T-cell (primary cell): ENCODE measurements around the gene GPC5. TPM values are rescaled to one million over a fixed set of nuclear protein-coding genes. Genes with fewer than 3 reads are reported as not detected.
"Not testable (repeated sequence)": the region's sequence is repeated elsewhere in the genome, so short reads cannot be mapped to it uniquely, and the experiment has no call there.

Experiments
- ATAC-seq, 4 experiments: fragments of 200-7000 bp in 3 of 4; fragments of 150-1000 bp in 1 of 4; cut with Tn5 transposase; replicated peaks in 1 of 4; 1 replicate in 3 of 4; 2 replicates in 1 of 4; pipeline ENCODE4 v1.10.0; 2021; ENCODE audit warnings: moderate library complexity in 3 of 4, mild to moderate bottlenecking in 2 of 4, moderate number of reproducible peaks in 1 of 4
- CTCF ChIA-PET, 2 donors: fragments of 300-600 bp; sonication (Branson Sonifier 250); formaldehyde crosslinking; loops; one replicate each; lab custom pipeline; 2022; ENCODE audit warnings: antibody characterized with exemption in 2 of 2; lab: Charles Lee
- POLR2A ChIA-PET, 2 donors: fragments of 300-600 bp; sonication (Branson Sonifier 250); formaldehyde crosslinking; loops; one replicate each; lab custom pipeline; 2022; ENCODE audit warnings: antibody characterized with exemption in 2 of 2; lab: Charles Lee
- DNase-seq, 35 experiments: peaks; one replicate each; pipeline versions ENCODE4 v3.0.0 to v3.0.0-alpha.2; 2013 to 2023
- H3K27ac ChIP-seq: one replicate; pipeline ENCODE4 v1.5.1; 2013; ENCODE audit warnings: low read length
- H3K27me3 ChIP-seq, 2 experiments: replicated peaks in 1 of 2; 1 replicate in 1 of 2; 2 replicates in 1 of 2; pipeline versions ENCODE4 v1.6.1 to v1.7.0; 2013; ENCODE audit warnings: low read length in 1 of 2, mixed read lengths in 1 of 2; ENCODE audit not compliant: control insufficient read depth in 2 of 2, insufficient read depth in 2 of 2; ENCODE audit errors: extremely low read depth in 1 of 2
- H3K36me3 ChIP-seq, 2 donors: 1 replicate in 1 of 2; 2 replicates in 1 of 2; pipeline versions ENCODE4 v1.6.1 to v1.7.0; 2013; ENCODE audit warnings: low read length in 1 of 2; ENCODE audit not compliant: control insufficient read depth in 2 of 2, insufficient read depth in 1 of 2; ENCODE audit errors: extremely low read depth in 1 of 2
- H3K4me1 ChIP-seq, 2 experiments: 1 replicate in 1 of 2; 2 replicates in 1 of 2; pipeline versions ENCODE4 v1.6.1 to v1.7.0; 2013; ENCODE audit warnings: low read length in 2 of 2, mixed read lengths in 1 of 2; ENCODE audit not compliant: insufficient read depth in 2 of 2, control insufficient read depth in 1 of 2; ENCODE audit errors: extremely low read depth in 1 of 2
- H3K4me3 ChIP-seq, 2 donors: 1 replicate in 1 of 2; 2 replicates in 1 of 2; pipeline versions ENCODE4 v1.5.1 to v1.7.0; 2013; ENCODE audit warnings: mild to moderate bottlenecking in 2 of 2, low read length in 1 of 2, moderate library complexity in 1 of 2; ENCODE audit not compliant: control insufficient read depth in 1 of 2; ENCODE audit errors: extremely low read depth in 1 of 2
- H3K9me3 ChIP-seq: 2 replicates; pipeline ENCODE4 v1.7.0; 2013
- H3K27ac Mint-ChIP-seq, 2 donors: one replicate each; pipeline ENCODE4 v1.8.0; 2020 to 2021; ENCODE audit warnings: mild to moderate bottlenecking in 2 of 2, mixed read lengths in 2 of 2
- H3K27me3 Mint-ChIP-seq, 2 donors: one replicate each; pipeline ENCODE4 v1.8.0; 2021 to 2022; ENCODE audit warnings: mixed read lengths in 2 of 2
- H3K36me3 Mint-ChIP-seq: one replicate; pipeline ENCODE4 v1.8.0; 2021; ENCODE audit warnings: mixed read lengths
- H3K4me1 Mint-ChIP-seq, 3 donors: one replicate each; pipeline ENCODE4 v1.8.0; 2020 to 2022; ENCODE audit warnings: mixed read lengths in 3 of 3, mild to moderate bottlenecking in 1 of 3
- H3K4me3 Mint-ChIP-seq, 3 donors: one replicate each; pipeline ENCODE4 v1.8.0; 2020 to 2022; ENCODE audit warnings: mild to moderate bottlenecking in 3 of 3, mixed read lengths in 3 of 3, moderate library complexity in 3 of 3
- H3K9me3 Mint-ChIP-seq, 3 donors: one replicate each; pipeline ENCODE4 v1.8.0; 2020 to 2022; ENCODE audit warnings: mixed read lengths in 3 of 3
- WGBS: methylation state at CpG from one replicate; pipeline ENCODE4 v1.1.5; 2013; ENCODE audit warnings: missing lambda C conversion rate; ENCODE audit not compliant: insufficient coverage; 5-methylcytosine and 5-hydroxymethylcytosine counted together
- total RNA-seq, 35 experiments: library from RNA in 6 of 35; stranded (reverse) in 6 of 35; fragments of 120-200 nt in 1 of 35; gene quantifications; one replicate each; pipeline versions ENCODE4 v1.2.1 to v1.2.4 and lab custom pipeline; 2013 to 2026

Gene GPC5
- total RNA-seq, 5 donors from 2014 or later (not counting 1 experiment from before 2014, with no cell fraction given), result 0.12 to 0.39 (median 0.26) TPM

DNA sequence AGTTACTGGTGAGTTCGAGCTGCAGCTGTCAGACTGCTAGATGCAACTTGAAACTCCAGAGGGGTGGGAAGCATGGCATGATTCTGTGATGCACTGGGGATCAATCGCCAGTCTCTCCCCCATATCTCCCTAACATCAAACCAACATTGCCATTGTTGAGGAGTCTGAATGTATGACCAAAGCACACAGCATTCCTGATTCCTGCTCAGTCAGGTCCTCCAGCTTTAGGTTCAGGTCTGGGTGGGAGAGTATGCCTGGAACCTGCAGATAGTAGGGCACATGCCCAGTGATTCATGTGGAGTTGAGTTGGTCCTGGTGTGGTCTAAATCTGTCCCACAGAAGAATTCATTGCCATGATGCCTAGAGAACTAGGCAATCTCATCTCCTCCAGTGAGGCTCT lies 269.1 kb downstream of the GPC5 start:
- no peaks in the 10 kb centered on the region for H3K9me3 ChIP-seq
- Mint-ChIP-seq H3K27ac (no peak overlapping the region), H3K4me1 (no peaks in the 10 kb centered on the region), H3K9me3 (peaks cover 0 to 4% (median 0%) of the 10 kb centered on the region in 3 donors), H3K36me3 (no peaks in the 10 kb centered on the region), H3K27me3 (peaks cover 0 to 3% of the 10 kb centered on the region in 2 donors), H3K4me3 (no peak overlapping the region)
- DNase-seq (no peak), ATAC-seq (no peak)
- no peak overlapping the region for H3K4me3 ChIP-seq
- H3K27me3 ChIP-seq, result no peaks in the 10 kb centered on the region
- ChIA-PET POLR2A (no interaction called here), CTCF (no interaction called here)
- H3K4me1 ChIP-seq, result no peaks in the 10 kb centered on the region
- WGBS, result no CpG with 5 or more reads among the region's 2 CpGs
- no peak overlapping the region for H3K27ac ChIP-seq
- no peaks in the 10 kb centered on the region for H3K36me3 ChIP-seq

DNA sequence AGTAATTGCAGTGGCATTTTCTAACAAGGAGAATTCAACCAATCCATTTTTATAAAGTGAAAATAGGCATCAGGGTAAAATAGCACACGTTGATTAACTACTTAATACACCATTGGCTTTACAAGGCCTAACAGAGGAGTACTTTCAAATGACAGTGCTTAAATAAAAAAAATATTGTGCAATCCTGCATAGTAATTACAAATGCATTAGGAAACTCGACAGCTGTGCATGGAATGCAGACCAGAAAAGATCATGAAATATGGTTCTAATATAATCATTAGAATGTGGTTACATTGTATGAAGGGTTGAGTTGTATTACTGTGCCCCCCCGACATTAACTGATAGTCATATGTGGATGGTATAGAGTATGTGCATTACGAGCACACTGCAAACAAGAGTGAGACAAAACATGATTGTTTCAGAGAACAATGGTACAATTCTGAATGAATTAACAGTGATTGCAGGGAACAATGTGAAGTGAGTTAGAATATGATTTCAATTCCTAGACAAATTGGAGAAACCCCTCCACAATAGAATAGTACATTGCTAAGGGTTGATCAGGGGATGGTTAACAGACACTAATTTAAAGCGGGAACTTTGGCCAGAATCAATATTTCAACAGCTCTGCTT lies 270.6 kb downstream of the GPC5 start:
- no peaks in the 10 kb centered on the region for H3K9me3 ChIP-seq
- H3K27me3 ChIP-seq, result no peaks in the 10 kb centered on the region
- DNase-seq (no peak), ATAC-seq (no peak)
- H3K36me3 Mint-ChIP-seq, result no peaks in the 10 kb centered on the region
- H3K9me3 Mint-ChIP-seq, result peaks cover 0 to 7% (median 3%) of the 10 kb centered on the region in 3 donors
- no peak overlapping the region for H3K4me3 Mint-ChIP-seq
- H3K27ac Mint-ChIP-seq, result no peak overlapping the region
- no peaks in the 10 kb centered on the region for H3K4me1 Mint-ChIP-seq
- H3K36me3 ChIP-seq, result no peaks in the 10 kb centered on the region
- H3K4me3 ChIP-seq, result no peak overlapping the region
- H3K27ac ChIP-seq, result no peak overlapping the region
- peaks cover 0 to 3% of the 10 kb centered on the region in 2 donors for H3K27me3 Mint-ChIP-seq
- 76% methylated on average over 2 of the region's 5 CpGs for WGBS
- POLR2A ChIA-PET, result no interaction called here
- H3K4me1 ChIP-seq, result no peaks in the 10 kb centered on the region
- CTCF ChIA-PET, result no interaction called here

DNA sequence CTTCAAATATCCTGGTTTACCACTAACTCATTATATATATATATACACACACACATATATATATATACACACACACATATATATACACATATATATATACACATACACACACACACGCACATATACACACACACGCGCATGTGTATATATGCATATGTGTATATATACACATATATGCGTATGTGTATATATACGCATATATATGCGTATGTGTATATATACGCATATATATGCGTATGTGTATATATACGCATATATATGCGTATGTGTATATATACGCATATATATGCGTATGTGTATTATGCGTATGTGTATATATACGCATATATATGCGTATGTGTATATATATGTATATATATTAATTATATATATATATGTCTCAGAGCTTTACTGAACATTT lies 275.9 kb downstream of the GPC5 start:
- CTCF ChIA-PET, H3K9me3 ChIP-seq, H3K36me3 Mint-ChIP-seq, H3K27me3 ChIP-seq, DNase-seq, ATAC-seq, H3K27ac ChIP-seq, H3K27me3 Mint-ChIP-seq, H3K27ac Mint-ChIP-seq, H3K9me3 Mint-ChIP-seq, H3K4me3 Mint-ChIP-seq, H3K4me3 ChIP-seq, H3K4me1 ChIP-seq, H3K4me1 Mint-ChIP-seq, POLR2A ChIA-PET, H3K36me3 ChIP-seq: not testable (repeated sequence)
- WGBS, result no CpG with 5 or more reads among the region's 15 CpGs

DNA sequence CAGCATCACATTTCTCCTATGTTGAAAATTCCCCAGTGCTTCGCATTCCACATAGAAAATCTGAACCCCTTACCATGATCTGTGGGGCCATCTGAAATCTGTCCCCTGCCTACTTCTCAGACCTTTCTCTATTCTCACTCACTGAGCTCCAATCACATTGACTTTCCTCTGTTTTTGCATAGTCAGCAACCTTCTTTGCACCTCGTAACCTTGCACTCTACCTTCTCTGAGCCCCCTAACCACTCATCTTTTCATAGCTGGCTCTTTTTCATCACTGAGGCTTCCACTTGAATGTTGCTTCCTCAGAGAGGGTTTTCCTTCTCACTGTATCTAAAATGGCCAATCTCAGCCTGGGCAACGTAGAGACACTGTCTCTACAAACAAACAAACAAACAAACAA lies 286.3 kb downstream of the GPC5 start:
- Mint-ChIP-seq H3K4me3 (no peak overlapping the region), H3K9me3 (peaks cover 0 to 3% (median 0%) of the 10 kb centered on the region in 3 donors), H3K27me3 (no peaks in the 10 kb centered on the region), H3K27ac (no peak overlapping the region), H3K36me3 (no peaks in the 10 kb centered on the region), H3K4me1 (no peaks in the 10 kb centered on the region)
- no peak for ATAC-seq
- no peaks in the 10 kb centered on the region for H3K9me3 ChIP-seq
- H3K4me3 ChIP-seq, result no peak overlapping the region
- ChIA-PET POLR2A (no interaction called here), CTCF (no interaction called here)
- no peak overlapping the region for H3K27ac ChIP-seq
- DNase-seq, result no peak
- no peaks in the 10 kb centered on the region for H3K36me3 ChIP-seq
- WGBS, result 80% methylated on average over 2 of the region's 3 CpGs
- no peaks in the 10 kb centered on the region for H3K27me3 ChIP-seq
- H3K4me1 ChIP-seq, result no peaks in the 10 kb centered on the region

DNA sequence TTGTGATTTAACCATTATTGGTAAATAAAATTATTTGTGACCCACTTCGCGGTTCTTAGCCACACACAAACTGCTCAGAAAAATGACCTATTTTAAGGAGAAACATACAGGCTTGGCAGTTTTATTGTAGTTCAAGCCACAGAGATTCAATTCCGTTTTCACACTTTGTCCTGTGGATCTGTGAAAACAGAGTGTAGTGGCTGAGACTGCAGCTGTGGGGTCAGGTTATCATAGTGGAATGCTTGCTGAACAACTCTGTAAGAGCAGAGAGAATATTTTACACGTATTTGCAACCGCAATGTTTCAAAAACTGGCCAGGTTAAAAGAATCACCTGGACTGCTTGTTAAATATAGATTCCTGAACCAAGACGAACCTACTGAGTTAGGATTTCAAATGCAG lies 292.5 kb downstream of the GPC5 start:
- WGBS, result 83% methylated on average over 3 of the region's 6 CpGs
- Mint-ChIP-seq H3K4me1 (no peaks in the 10 kb centered on the region), H3K36me3 (no peaks in the 10 kb centered on the region)

DNA sequence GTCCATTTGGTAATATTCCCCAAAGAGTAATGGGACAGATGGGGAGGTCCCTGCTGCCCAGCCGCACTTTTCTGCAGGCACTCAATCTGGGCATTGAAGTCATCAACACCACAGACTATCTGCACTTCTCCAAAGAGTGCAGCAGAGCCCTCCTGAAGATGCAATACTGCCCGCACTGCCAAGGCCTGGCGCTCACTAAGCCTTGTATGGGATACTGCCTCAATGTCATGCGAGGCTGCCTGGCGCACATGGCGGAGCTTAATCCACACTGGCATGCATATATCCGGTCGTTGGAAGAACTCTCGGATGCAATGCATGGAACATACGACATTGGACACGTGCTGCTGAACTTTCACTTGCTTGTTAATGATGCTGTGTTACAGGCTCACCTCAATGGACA lies 295.0 kb downstream of the GPC5 start:
- Histone ChIP-seq H3K9me3 (no peaks in the 10 kb centered on the region), H3K4me3 (no peak overlapping the region), H3K4me1 (no peaks in the 10 kb centered on the region), H3K27ac (no peak overlapping the region), H3K27me3 (no peaks in the 10 kb centered on the region), H3K36me3 (no peaks in the 10 kb centered on the region)
- no peak for DNase-seq
- ChIA-PET POLR2A (no interaction called here), CTCF (no interaction called here)
- Mint-ChIP-seq H3K9me3 (no peaks in the 10 kb centered on the region), H3K36me3 (no peaks in the 10 kb centered on the region), H3K27ac (no peak overlapping the region), H3K4me1 (no peaks in the 10 kb centered on the region), H3K4me3 (no peak overlapping the region), H3K27me3 (no peaks in the 10 kb centered on the region)
- 86% methylated on average over 10 of the region's 11 CpGs for WGBS
- ATAC-seq, result no peak

More for the DNA sequence above, 292.5 kb downstream of the GPC5 start:
- CTCF ChIA-PET, result no interaction called here
- ATAC-seq (no peak), DNase-seq (no peak)
- Histone ChIP-seq H3K9me3 (no peaks in the 10 kb centered on the region), H3K36me3 (no peaks in the 10 kb centered on the region), H3K27ac (no peak overlapping the region), H3K4me3 (no peak overlapping the region), H3K4me1 (no peaks in the 10 kb centered on the region), H3K27me3 (no peaks in the 10 kb centered on the region)
- POLR2A ChIA-PET, result no interaction called here
- no peaks in the 10 kb centered on the region for H3K27me3 Mint-ChIP-seq
- H3K27ac Mint-ChIP-seq, result no peak overlapping the region
- no peaks in the 10 kb centered on the region for H3K9me3 Mint-ChIP-seq
- H3K4me3 Mint-ChIP-seq, result no peak overlapping the region

DNA sequence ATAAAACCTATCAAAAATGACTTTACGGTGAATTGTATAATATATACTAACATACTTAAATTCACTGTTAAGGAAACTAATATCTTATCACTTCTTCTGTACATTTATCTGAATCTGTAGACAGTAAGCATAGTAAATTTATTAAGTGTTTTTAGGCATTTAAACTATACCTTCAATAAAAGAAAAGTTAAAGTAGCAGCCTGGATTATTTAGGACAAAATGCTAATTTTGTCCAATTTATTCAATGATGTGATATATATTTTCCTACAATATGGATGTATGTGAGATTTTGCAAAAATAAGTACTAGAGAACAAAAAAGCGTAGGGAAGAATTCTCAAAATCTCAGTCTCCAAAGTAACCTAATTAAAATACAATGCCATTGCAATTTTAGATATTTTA lies 299.9 kb downstream of the GPC5 start:
- no peak overlapping the region for H3K4me3 ChIP-seq
- ChIA-PET POLR2A (no interaction called here), CTCF (no interaction called here)
- ATAC-seq, result no peak
- peaks cover 0 to 1% of the 10 kb centered on the region in 2 donors for H3K27me3 Mint-ChIP-seq
- no CpG with 5 or more reads among the region's 2 CpGs for WGBS
- no peak for DNase-seq
- no peaks in the 10 kb centered on the region for H3K27me3 ChIP-seq
- no peak overlapping the region for H3K27ac ChIP-seq
- no peaks in the 10 kb centered on the region for H3K9me3 Mint-ChIP-seq
- no peaks in the 10 kb centered on the region for H3K36me3 Mint-ChIP-seq
- no peaks in the 10 kb centered on the region for H3K36me3 ChIP-seq
- H3K4me1 Mint-ChIP-seq, result no peaks in the 10 kb centered on the region
- H3K27ac Mint-ChIP-seq, result no peak overlapping the region
- H3K9me3 ChIP-seq, result no peaks in the 10 kb centered on the region
- H3K4me3 Mint-ChIP-seq, result no peak overlapping the region
- no peaks in the 10 kb centered on the region for H3K4me1 ChIP-seq
